HepG2 (cell line): ENCODE data around the gene GRB2. TPM values are rescaled to one million over a fixed set of nuclear protein-coding genes. Genes with fewer than 3 reads are reported as not detected.

Experiments used
- ATAC-seq: fragments of 200-7000 bp; cut with Tn5 transposase; 3 replicates; pipeline ENCODE4 v1.9.1; 2020; ENCODE audit warnings: mild to moderate bottlenecking, moderate library complexity
- BruUV-seq: library from RNA; stranded (reverse); fragments of 400-500 nt; replicated peaks from 2 replicates; lab custom pipeline; 2021; lab: Mats Ljungman, UMichigan
- CTCF ChIA-PET: fragments of 300-600 bp; formaldehyde crosslinking; extraction: SDS; loops from one replicate; lab custom pipeline; 2021; ENCODE audit warnings: low total read pairs, inconsistent platforms, low intra/inter-chr PET ratio; lab: Yijun Ruan, JAX
- POLR2A ChIA-PET: fragments of 350-600 bp; sonication (Branson Sonifier 250); formaldehyde crosslinking; loops from one replicate; lab custom pipeline; 2020; ENCODE audit warnings: antibody characterized with exemption, inconsistent platforms; lab: Yijun Ruan, JAX
- DNase-seq: peaks from one replicate; pipeline ENCODE4 v3.0.0-alpha.2; 2015; ENCODE audit warnings: low spot score
- FAIRE-seq: peaks from 3 replicates; lab custom pipeline; 2011; peaks lifted over from hg19 to GRCh38; lab: Jason Lieb, UNC
- H2AFZ ChIP-seq: one replicate; pipeline ENCODE4 v1.6.1; 2011; ENCODE audit warnings: low read length, inconsistent platforms
- H3K27ac ChIP-seq: fragments of 300-600 bp; 3 replicates; pipeline ENCODE4 v1.8.0; 2011; ENCODE audit warnings: mixed run types, mild to moderate bottlenecking, mixed read lengths, low read length, inconsistent platforms; ENCODE audit not compliant: insufficient read depth; ENCODE audit errors: extremely low read length
- H3K27me3 ChIP-seq, 2 experiments: fragments of 200-600 bp in 1 of 2; 2 replicates in 1 of 2; 3 replicates in 1 of 2; pipeline versions ENCODE4 v1.6.0 to v1.8.0; 2011; ENCODE audit warnings: low read length in 2 of 2, mild to moderate bottlenecking in 2 of 2, moderate library complexity in 2 of 2, inconsistent platforms in 1 of 2; ENCODE audit not compliant: insufficient read depth in 2 of 2, control insufficient read depth in 1 of 2
- H3K36me3 ChIP-seq, 2 experiments: fragments of 200-600 bp in 1 of 2; replicated peaks in 1 of 2; 2 replicates in 1 of 2; 3 replicates in 1 of 2; pipeline versions ENCODE4 v1.5.1 to v1.8.0; 2011; ENCODE audit warnings: low read length in 2 of 2, inconsistent platforms in 1 of 2; ENCODE audit not compliant: insufficient read depth in 2 of 2, control insufficient read depth in 1 of 2
- H3K4me1 ChIP-seq: 2 replicates; pipeline ENCODE4 v1.5.1; 2012; ENCODE audit warnings: low read length, inconsistent platforms; ENCODE audit not compliant: insufficient read depth
- H3K4me2 ChIP-seq: 2 replicates; pipeline ENCODE4 v1.6.0; 2011; ENCODE audit warnings: low read depth, low read length, inconsistent platforms
- H3K4me3 ChIP-seq, 3 experiments: fragments of 200-600 bp in 1 of 3; sonication (generic), shearing (Covaris generic) in 1 of 3; replicated peaks in 1 of 3; 2 replicates each; pipeline ENCODE4 v1.5.1; 2011 to 2016; ENCODE audit warnings: low read length in 3 of 3, inconsistent platforms in 2 of 3, low read depth in 2 of 3, mild to moderate bottlenecking in 2 of 3, control low read depth in 1 of 3, mixed read lengths in 1 of 3; ENCODE audit not compliant: insufficient read depth in 1 of 3
- H3K79me2 ChIP-seq: one replicate; pipeline ENCODE4 v1.6.1; 2011; ENCODE audit warnings: low read length, inconsistent platforms; ENCODE audit not compliant: insufficient read depth
- H3K9ac ChIP-seq: 2 replicates; pipeline ENCODE4 v1.6.0; 2011; ENCODE audit warnings: mild to moderate bottlenecking, low read depth, low read length, inconsistent platforms; ENCODE audit not compliant: insufficient read depth
- H3K9me3 ChIP-seq: 2 replicates; pipeline ENCODE4 v1.5.1; 2012; ENCODE audit warnings: mild to moderate bottlenecking, low read length
- H4K20me1 ChIP-seq: 2 replicates; pipeline ENCODE4 v1.6.0; 2011; ENCODE audit warnings: inconsistent platforms, mild to moderate bottlenecking, low read length, moderate library complexity; ENCODE audit not compliant: insufficient read depth
- ATM ChIP-seq: fragments of 450-650 bp; IDR thresholded peaks from 2 replicates; pipeline ENCODE4 v1.7.1; 2017; ENCODE audit warnings: mild to moderate bottlenecking, borderline replicate concordance
- JUN ChIP-seq: sonication (generic); formaldehyde crosslinking; IDR thresholded peaks from 2 replicates; pipeline ENCODE4 v1.4.0; 2020; ENCODE audit warnings: mild to moderate bottlenecking, missing genetic modification reagents
- MAFG ChIP-seq: sonication (generic); formaldehyde crosslinking; IDR thresholded peaks from 2 replicates; pipeline ENCODE4 v1.5.1; 2020; ENCODE audit warnings: mild to moderate bottlenecking, missing genetic modification reagents
- MEIS2 ChIP-seq: sonication (generic); formaldehyde crosslinking; IDR thresholded peaks from 2 replicates; pipeline ENCODE4 v1.9.0; 2021; ENCODE audit warnings: mild to moderate bottlenecking, missing genetic modification reagents
- NBN ChIP-seq: fragments of 450-650 bp; conservative IDR thresholded peaks from 2 replicates; pipeline ENCODE4 v1.6.1; 2017
- NR2C2 ChIP-seq: sonication (generic); formaldehyde crosslinking; IDR thresholded peaks from 2 replicates; pipeline ENCODE4 v1.4.0; 2020; ENCODE audit warnings: missing genetic modification reagents, mild to moderate bottlenecking, moderate library complexity, borderline replicate concordance
- ZBTB7B ChIP-seq: sonication (generic); formaldehyde crosslinking; IDR thresholded peaks from 2 replicates; pipeline ENCODE4 v1.4.0; 2020; ENCODE audit warnings: missing genetic modification reagents
- ZEB1 ChIP-seq: IDR thresholded peaks from 2 replicates; pipeline ENCODE4 v1.6.1; 2012; ENCODE audit warnings: mild to moderate bottlenecking, low read depth, inconsistent platforms; ENCODE audit not compliant: insufficient replicate concordance
- ZFP1 ChIP-seq: IDR thresholded peaks from 2 replicates; pipeline ENCODE4 v1.6.1; 2016
- WGBS: methylation state at CpG from one replicate; pipeline ENCODE4 v1.1.6; 2017; ENCODE audit warnings: low lambda C conversion rate; 5-methylcytosine and 5-hydroxymethylcytosine counted together
- in situ Hi-C: cut with HindIII; loops from 2 replicates; pipeline ENCODE4 v1.10.0; 2017; ENCODE audit warnings: low pct_unique_long_range_greater_than_20kb; ENCODE audit not compliant: extremely low pct_ligation_motif_present
- intact Hi-C: fragments of 100-400 bp; cut with micrococcal nuclease; formaldehyde crosslinking; loops from one replicate; pipeline ENCODE4 v1.10.0; 2022; ENCODE audit not compliant: unreplicated experiment
- polyA plus RNA-seq, 8 experiments: library from polyadenylated mRNA; depleted of rRNA in 3 of 8; stranded (reverse) in 7 of 8; unstranded in 1 of 8; fragments of >200 nt; fragmentation: Illumina TruSeq in 4 of 8; extraction: Trizol in 4 of 8; gene quantifications; 2 replicates each; pipeline versions ENCODE4 v1.2.1 to v1.2.3, GENCODE V29; 2011 to 2016; ENCODE audit warnings: low read depth in 4 of 8, missing spikeins in 1 of 8, mixed read lengths in 1 of 8; ENCODE audit not compliant: insufficient read depth in 1 of 8
- total RNA-seq, 5 experiments: library from RNA; depleted of rRNA; stranded (reverse); fragments of >200 nt; fragmentation: Illumina TruSeq; extraction: Trizol; gene quantifications; 2 replicates each; pipeline ENCODE4 v1.2.3, GENCODE V29; 2016; ENCODE audit warnings: low read depth in 1 of 5
- TF ChIP-seq, protein P1 (sequence below): sonication (generic); formaldehyde crosslinking; IDR thresholded peaks from 2 replicates; pipeline ENCODE4 v1.8.1; 2023; ENCODE audit warnings: mild to moderate bottlenecking, moderate library complexity, missing genetic modification reagents
- TF ChIP-seq, protein P2 (sequence below): sonication (generic); formaldehyde crosslinking; IDR thresholded peaks from 2 replicates; pipeline ENCODE4 v1.4.0; 2020; ENCODE audit warnings: missing genetic modification reagents, borderline replicate concordance

GRB2 gene
- total and polyA plus RNA-seq, 2 of the 13 experiments (the other 11 are each of a cell fraction or from before 2014, with no cell fraction given) = 84.6 to 92.3 TPM

DNA sequence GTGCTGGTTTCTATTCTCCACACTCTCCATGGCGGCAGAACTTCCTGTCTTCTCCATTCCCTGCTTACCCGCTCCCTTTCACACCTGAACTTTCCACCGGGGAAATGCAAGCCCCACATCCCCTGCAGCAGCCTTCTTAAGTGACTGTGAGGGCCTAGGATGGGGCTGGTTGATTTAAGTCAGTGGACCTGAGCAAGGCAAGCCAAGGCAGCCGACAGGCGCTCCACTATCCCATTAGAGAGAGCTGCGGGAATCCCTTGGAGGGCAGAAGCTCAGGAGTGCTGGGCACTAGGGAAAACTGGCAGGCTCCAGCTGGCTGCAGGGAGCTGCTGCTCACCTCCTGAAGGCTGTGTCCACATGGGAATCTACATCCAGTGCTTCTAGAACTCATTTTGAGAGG lies 80.1 kb downstream of the GRB2 start:
- FAIRE-seq = no peak
- CTCF ChIA-PET = interaction anchor here (3.9 kb wide), 1 partner anchor 88 kb away, joined by 38 read pairs; no protein-coding TSS in a partner anchor

DNA sequence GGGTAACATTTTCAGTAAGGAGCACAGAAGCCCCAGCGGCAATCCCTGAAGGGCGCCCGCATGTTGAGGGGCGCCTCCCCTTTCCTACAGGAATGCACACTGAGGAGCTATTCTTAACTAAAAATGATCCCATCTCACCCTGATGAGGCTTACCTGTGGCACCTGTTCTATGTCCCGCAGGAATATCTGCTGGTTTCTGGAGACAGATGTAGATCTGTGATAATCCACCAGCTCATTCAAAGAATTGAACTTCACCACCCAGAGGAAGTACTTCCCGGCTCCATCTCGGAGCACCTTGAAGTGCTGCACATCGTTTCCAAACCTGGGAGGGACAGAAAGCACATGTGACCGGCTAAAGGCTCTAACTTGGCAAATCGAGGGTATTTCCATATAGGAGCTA lies 84.0 kb downstream of the GRB2 start:
- Histone ChIP-seq H3K79me2 (peaks cover 4% of the 10 kb centered on the region), H3K9ac (no peak overlapping the region), H3K36me3 (peaks cover 29 to 70% of the 10 kb centered on the region in 2 experiments), H2AFZ (no peak overlapping the region), H3K4me2 (no peak overlapping the region)
- intact Hi-C loops = no loop called here
- 94% methylated on average over 10 of the region's 10 CpGs for WGBS
- CTCF ChIA-PET = interaction anchor here (3.9 kb wide), 2 partner anchors 83 to 91 kb away, joined by 38 to 55 read pairs; no protein-coding TSS in a partner anchor
- TF ChIP-seq MAFG (CRISPR knock-in tag) (no peak), JUN (CRISPR knock-in tag) (no peak), ZBTB7B (no peak), MEIS2 (CRISPR knock-in tag) (no peak), ZFP1 (CRISPR knock-in tag) (no peak), ZEB1 (no peak), NR2C2 (no peak)
- TF ChIP-seq, protein P1, sequence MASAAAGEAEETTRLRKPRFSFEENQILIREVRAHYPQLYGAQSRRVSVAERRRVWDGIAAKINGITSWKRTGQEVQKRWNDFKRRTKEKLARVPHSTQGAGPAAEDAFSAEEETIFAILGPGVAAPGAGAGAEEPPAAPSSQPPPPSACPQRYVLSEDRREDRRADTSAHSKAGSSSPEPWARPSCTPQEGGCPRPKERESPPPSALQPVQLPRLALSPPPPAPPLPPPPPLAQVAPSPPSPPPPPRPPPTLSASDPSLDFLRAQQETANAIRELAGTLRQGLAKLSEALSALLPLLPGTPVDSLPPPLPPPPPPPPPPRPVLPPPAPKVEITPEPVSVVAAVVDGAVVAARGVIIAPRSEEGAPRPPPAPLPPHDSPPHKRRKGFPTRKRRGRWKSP (CRISPR knock-in tag) = no peak
- TF ChIP-seq, all 625 proteins: peak for 0
- no peak for DNase-seq
- H3K9me3 ChIP-seq = no peaks in the 10 kb centered on the region
- POLR2A ChIA-PET = interaction anchor here (0.8 to 1.2 kb wide), 2 partner anchors 29 to 72 kb away, joined by 3 read pairs; no protein-coding TSS in a partner anchor
- peaks cover 6% of the 10 kb centered on the region for H3K4me1 ChIP-seq
- no TSS peak for BruUV-seq
- H3K27ac ChIP-seq = no peak overlapping the region
- H3K4me3 ChIP-seq = no peak overlapping the region
- no peak for ATAC-seq
- no peaks in the 10 kb centered on the region for H3K27me3 ChIP-seq
- in situ Hi-C loops = no loop called here
- no peak for FAIRE-seq
- H4K20me1 ChIP-seq = peaks cover 4% of the 10 kb centered on the region; the same call in 1 of the 2 replicates

More for the DNA sequence above, 80.1 kb downstream of the GRB2 start:
- no TSS peak for BruUV-seq
- POLR2A ChIA-PET = no interaction called here
- H3K9me3 ChIP-seq = no peaks in the 10 kb centered on the region
- intact Hi-C loops (no loop called here), in situ Hi-C loops (loop anchor here (5.0 kb wide), 1 partner anchor 67 kb away; no protein-coding TSS in a partner anchor)
- no peak overlapping the region for H3K9ac ChIP-seq
- no peaks in the 10 kb centered on the region for H3K27me3 ChIP-seq
- H3K4me3 ChIP-seq = no peak overlapping the region
- no peak overlapping the region for H2AFZ ChIP-seq
- peak overlapping the region; percentile 71 for H3K27ac ChIP-seq
- peaks cover 4% of the 10 kb centered on the region; the same call in 1 of the 2 replicates for H4K20me1 ChIP-seq
- ATAC-seq = no peak
- TF ChIP-seq NBN = no peak
- no peak for TF ChIP-seq ATM
- TF ChIP-seq, protein P2, sequence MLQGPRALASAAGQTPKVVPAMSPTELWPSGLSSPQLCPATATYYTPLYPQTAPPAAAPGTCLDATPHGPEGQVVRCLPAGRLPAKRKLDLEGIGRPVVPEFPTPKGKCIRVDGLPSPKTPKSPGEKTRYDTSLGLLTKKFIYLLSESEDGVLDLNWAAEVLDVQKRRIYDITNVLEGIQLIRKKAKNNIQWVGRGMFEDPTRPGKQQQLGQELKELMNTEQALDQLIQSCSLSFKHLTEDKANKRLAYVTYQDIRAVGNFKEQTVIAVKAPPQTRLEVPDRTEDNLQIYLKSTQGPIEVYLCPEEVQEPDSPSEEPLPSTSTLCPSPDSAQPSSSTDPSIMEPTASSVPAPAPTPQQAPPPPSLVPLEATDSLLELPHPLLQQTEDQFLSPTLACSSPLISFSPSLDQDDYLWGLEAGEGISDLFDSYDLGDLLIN (CRISPR knock-in tag) = no peak
- peaks cover 13% of the 10 kb centered on the region for H3K4me1 ChIP-seq
- 98% methylated on average over 6 of the region's 6 CpGs for WGBS
- H3K36me3 ChIP-seq = peaks cover 23 to 61% of the 10 kb centered on the region in 2 experiments
- no peak for DNase-seq
- H3K79me2 ChIP-seq = peaks cover 9% of the 10 kb centered on the region
- H3K4me2 ChIP-seq = no peak overlapping the region
